ELR (cell line): ENCODE results near the gene CCDC88B.

Source experiments
- DNase-seq: peaks from one replicate; pipeline ENCODE4 v3.0.0-alpha.2; 2015; ENCODE audit warnings: low read depth

CCDC88B gene, protein sequence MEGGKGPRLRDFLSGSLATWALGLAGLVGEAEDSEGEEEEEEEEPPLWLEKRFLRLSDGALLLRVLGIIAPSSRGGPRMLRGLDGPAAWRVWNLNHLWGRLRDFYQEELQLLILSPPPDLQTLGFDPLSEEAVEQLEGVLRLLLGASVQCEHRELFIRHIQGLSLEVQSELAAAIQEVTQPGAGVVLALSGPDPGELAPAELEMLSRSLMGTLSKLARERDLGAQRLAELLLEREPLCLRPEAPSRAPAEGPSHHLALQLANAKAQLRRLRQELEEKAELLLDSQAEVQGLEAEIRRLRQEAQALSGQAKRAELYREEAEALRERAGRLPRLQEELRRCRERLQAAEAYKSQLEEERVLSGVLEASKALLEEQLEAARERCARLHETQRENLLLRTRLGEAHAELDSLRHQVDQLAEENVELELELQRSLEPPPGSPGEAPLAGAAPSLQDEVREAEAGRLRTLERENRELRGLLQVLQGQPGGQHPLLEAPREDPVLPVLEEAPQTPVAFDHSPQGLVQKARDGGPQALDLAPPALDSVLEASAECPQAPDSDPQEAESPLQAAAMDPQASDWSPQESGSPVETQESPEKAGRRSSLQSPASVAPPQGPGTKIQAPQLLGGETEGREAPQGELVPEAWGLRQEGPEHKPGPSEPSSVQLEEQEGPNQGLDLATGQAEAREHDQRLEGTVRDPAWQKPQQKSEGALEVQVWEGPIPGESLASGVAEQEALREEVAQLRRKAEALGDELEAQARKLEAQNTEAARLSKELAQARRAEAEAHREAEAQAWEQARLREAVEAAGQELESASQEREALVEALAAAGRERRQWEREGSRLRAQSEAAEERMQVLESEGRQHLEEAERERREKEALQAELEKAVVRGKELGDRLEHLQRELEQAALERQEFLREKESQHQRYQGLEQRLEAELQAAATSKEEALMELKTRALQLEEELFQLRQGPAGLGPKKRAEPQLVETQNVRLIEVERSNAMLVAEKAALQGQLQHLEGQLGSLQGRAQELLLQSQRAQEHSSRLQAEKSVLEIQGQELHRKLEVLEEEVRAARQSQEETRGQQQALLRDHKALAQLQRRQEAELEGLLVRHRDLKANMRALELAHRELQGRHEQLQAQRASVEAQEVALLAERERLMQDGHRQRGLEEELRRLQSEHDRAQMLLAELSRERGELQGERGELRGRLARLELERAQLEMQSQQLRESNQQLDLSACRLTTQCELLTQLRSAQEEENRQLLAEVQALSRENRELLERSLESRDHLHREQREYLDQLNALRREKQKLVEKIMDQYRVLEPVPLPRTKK (N-terminal part only)

GRCh38 chr11:64339754-64340408 is at the start of gene CCDC88B:
CCDC88B (plus strand) TSS chr11:64340204; CDS start chr11:64340267, 63 bp downstream.
- no peak for DNase-seq

- DNase-seq, result no peak
Measured at GRCh38 chr11:64290352-64291261, 49.4 kb upstream of the CCDC88B start.

DNA sequence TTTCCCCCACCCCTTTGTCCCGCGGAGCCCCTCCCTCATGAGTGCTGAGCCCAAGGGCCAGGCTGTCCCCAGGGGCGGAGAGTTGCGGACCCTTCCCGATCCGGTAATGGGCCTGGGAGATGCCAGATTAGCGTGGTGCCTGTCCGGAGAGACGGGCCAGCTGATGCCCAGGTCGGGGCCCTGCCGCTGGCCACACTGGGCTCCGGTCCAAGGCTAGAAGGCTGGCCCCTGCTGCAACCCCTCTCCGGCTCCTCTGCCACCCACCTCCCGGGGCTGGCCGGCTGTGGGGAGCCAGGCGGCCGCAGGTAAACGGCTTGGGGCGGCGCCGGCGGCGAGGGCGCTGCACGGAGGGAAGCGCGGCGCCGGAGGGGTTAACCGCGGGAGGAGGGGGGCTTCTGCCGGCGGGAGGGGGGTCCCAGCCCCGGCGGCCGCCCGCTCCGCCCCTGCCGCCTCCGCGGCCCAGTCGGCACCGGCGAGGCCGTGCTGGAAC is 48.7 kb upstream of the CCDC88B start, which contains the start of gene KCNK4:
Gene KCNK4, plus strand, starts transcription at position 41 of the 490 bp plus-strand sequence. CDS start 1,717 bp downstream, outside the sequence.
- no peak for DNase-seq

GRCh38 chr11:64291752-64292459 is 48.1 kb upstream of the CCDC88B start:
- DNase-seq, result no peak

DNA sequence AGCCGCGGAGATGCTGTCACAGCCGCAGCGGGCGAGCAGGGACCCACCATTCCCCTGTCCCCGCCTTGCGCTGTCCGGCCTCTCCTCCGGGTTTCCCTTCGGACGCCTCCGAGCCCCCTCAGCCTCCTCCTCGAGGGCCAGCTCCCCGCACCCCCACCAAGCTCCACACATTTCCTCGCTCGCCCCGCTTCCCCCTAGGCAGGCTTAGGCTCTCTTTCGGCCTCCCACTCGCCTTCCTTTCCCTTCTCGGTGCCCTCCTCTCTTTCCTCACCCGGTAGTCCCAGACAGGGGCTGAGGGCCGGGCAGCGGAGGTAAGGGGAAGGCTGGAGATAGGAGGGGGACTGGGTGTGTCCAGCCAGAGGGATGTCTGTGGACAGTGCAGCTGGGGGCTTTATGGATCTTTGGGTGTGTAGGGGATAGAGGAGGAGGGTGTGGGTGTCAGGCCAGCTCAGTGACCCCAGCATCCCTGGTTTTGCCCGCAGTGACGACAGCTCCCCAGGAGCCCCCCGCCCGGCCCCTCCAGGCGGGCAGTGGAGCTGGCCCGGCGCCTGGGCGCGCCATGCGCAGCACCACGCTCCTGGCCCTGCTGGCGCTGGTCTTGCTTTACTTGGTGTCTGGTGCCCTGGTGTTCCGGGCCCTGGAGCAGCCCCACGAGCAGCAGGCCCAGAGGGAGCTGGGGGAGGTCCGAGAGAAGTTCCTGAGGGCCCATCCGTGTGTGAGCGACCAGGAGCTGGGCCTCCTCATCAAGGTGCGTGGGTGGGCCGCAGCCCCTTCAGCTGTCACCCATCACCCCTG is 47.3 kb upstream of the CCDC88B start:
- no peak for DNase-seq

GRCh38 chr11:64294774-64295173 is 45.2 kb upstream of the CCDC88B start:
- no peak for DNase-seq

- no peak for DNase-seq
Measured at GRCh38 chr11:64295760-64296159, 44.2 kb upstream of the CCDC88B start.

DNA sequence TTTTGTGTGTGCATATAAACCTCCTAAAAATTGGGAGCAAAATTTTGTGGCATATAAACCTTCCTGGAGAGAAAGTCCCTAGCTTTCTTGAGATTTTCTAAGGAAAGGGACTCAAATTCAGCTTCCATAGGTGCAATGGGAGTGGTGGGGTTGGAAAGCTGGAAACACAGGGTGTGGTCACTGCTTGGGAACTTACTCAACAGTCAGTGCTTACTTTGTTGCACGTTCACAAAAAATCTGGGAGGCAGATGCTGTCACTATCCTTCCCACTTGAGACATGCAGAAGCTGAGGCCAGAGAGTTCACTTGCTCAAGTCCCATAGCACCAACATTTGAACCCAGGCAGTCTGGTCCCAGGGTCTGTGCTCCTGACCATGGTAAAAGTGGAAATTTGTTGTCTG is 43.8 kb upstream of the CCDC88B start:
- no peak for DNase-seq

DNA sequence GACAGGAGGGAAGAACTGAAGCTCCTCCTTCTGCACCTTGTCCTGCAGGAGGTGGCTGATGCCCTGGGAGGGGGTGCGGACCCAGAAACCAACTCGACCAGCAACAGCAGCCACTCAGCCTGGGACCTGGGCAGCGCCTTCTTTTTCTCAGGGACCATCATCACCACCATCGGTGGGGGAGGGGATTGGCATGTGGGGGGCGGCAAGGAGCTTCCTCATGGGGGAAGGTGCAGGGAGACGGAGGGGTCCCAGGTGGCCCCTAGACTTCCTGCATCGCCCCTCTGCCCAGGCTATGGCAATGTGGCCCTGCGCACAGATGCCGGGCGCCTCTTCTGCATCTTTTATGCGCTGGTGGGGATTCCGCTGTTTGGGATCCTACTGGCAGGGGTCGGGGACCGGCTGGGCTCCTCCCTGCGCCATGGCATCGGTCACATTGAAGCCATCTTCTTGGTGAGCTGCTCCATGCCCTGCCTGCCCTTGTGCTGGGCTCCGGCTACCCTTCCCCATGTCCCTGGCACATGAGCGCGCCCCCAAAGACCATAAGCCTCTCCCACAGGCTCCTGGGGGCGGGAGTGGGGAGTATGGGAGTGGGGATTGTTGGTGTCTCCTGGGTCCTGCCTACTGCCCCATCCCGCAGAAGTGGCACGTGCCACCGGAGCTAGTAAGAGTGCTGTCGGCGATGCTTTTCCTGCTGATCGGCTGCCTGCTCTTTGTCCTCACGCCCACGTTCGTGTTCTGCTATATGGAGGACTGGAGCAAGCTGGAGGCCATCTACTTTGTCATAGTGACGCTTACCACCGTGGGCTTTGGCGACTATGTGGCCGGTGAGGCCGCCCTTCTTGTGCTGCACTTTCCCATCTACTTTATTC is 42.9 kb upstream of the CCDC88B start:
- DNase-seq, result no peak

DNA sequence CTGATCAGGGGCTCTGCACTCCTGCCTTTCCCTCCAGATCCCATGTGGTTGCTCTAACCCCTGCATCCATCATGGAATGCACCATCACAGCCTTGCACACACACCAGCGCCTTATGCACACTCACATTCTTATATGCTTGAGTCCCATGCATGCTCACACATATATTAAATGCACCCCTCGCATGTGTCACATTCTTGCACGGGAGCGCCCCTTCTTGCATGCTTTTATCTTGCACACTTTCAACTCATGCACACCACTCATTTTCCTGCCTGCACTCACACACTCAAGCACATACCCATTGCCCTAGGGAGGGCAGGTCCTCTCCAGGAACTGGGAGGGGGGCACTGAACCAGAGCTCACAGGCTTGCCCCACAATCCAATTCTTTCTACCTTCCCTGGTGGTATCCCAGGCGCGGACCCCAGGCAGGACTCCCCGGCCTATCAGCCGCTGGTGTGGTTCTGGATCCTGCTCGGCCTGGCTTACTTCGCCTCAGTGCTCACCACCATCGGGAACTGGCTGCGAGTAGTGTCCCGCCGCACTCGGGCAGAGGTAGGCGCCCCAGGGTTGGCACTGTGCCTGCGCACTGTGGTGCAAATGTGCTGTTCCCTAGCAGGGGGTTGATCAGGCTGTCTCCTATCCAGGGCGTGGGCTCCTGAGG is 42.2 kb upstream of the CCDC88B start:
- no peak for DNase-seq

DNA sequence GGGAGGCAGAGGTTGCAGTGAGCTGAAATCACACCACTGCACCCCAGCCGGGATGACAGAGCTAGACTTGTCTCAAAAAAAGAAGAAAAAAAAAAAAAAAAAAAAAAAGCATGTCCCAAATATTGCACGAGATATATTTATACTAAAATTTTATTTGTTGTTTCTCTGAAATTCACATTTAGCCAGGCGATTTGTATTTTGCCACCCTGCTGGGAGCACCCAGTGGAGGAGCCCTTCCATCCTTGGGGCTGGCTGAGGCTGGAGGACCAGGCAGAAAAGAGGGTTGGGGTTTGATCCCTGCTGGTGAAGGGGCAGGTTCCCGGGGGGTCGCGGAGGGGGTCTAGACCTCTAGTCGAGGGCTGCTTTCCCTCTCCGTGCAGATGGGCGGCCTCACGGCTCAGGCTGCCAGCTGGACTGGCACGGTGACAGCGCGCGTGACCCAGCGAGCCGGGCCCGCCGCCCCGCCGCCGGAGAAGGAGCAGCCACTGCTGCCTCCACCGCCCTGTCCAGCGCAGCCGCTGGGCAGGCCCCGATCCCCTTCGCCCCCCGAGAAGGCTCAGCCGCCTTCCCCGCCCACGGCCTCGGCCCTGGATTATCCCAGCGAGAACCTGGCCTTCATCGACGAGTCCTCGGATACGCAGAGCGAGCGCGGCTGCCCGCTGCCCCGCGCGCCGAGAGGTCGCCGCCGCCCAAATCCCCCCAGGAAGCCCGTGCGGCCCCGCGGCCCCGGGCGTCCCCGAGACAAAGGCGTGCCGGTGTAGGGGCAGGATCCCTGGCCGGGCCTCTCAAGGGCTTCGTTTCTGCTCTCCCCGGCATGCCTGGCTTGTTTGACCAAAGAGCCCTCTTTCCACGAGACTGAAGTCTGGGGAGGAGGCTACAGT is 40.8 kb upstream of the CCDC88B start:
- DNase-seq, result no peak

GRCh38 chr11:64299847-64300648 is 40.0 kb upstream of the CCDC88B start, which contains the start of gene CATSPERZ:
CATSPERZ (plus strand) TSS chr11:64300358; CDS start chr11:64300411, 53 bp downstream.
- no peak for DNase-seq

GRCh38 chr11:64303109-64304031 is 36.6 kb upstream of the CCDC88B start:
- peak; percentile 35 for DNase-seq

DNA sequence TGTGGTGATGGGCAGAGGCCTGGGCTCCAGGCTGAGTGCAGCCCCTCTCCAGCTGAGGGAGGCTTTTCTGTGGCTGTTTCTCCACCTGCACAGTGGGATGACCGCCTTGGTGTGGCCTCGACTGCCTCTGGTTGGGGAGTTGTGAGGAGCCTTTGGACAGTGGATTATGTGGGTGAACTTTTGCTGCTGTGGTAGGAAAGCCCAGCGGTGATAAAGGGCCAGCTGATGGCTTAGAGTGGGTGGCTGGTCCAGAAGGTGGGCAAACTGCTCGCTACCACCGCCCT is 36.0 kb upstream of the CCDC88B start:
- DNase-seq, result no peak
